ENCODE results near the gene HPS6. TPM values are rescaled to one million over a fixed set of nuclear protein-coding genes. Genes with fewer than 3 reads are reported as not detected.
A peak's percentile ranks its signal among the peaks of the same experiment; 100 is the strongest.

The HPS6 gene
- total and polyA plus RNA-seq, 2 donors (not counting 1 experiment from before 2014, with no cell fraction given): 8.0 to 30.1 TPM

DNA sequence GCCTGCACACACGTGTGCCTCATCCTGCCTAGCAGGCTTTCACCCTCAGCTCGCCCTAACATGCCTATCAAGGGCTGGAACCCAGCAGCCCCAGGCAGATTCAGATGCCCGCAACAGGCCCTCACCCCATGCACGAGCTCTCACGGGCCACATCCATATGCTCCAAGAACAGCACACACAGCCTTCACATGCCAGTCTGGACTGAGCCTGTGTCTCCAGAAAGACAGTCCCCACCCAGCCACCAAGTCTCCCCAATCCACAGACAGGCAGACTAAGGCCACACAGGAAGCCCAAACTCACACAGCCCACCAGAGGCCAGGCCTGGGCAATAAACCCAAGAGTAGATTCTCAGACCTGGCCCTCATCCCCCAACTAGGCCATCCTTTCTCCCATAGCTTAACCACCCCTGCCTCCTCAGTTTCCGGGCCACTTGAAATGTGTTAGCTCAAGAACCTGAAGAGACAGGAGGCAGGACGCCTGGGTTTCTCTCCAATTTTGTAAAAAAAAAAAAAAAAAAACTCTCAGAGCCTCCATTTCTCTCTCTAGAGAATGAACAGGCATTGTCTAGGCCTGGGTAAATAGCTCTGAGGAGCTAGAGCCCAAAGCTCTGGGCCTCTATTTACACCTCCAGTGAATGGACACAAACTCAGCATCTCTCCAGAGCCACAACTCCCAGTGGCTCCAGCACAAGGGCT is 48.3 kb downstream of the HPS6 start:
- Histone ChIP-seq H2AFZ (ENCODE audit: low read length) (no peak overlapping the region), H3K9me3 (ENCODE audit: control insufficient read depth, insufficient read depth, low read depth, low read length) (no peaks in the 10 kb centered on the region), H3K79me2 (ENCODE audit: control insufficient read depth, insufficient read depth, low read length) (peaks cover 63% of the 10 kb centered on the region), H3K9ac (ENCODE audit: insufficient read depth, low read length) (peak overlapping the region; percentile 32), H3K4me2 (ENCODE audit: extremely low read depth, insufficient read depth, low read length) (peak overlapping the region; percentile 73), H3K36me3 (ENCODE audit: control insufficient read depth, insufficient read depth, low read length) (peaks cover 27% of the 10 kb centered on the region), H3K27ac (ENCODE audit: insufficient read depth, low read length) (peak overlapping the region; percentile 50), H3K27me3 (ENCODE audit: control insufficient read depth, insufficient read depth, low read length) (no peaks in the 10 kb centered on the region), H3K4me3 (replicated peaks in 1 of 4; ENCODE audit: control extremely low read depth in 1 of 4, insufficient read depth in 1 of 4, low read depth in 3 of 4, low read length in 4 of 4) (peak overlapping the region; percentile 46 to 87 (median 66)), H3K4me1 (ENCODE audit: control insufficient read depth, extremely low read depth, insufficient read depth, low read length) (peaks cover 34% of the 10 kb centered on the region), H4K20me1 (ENCODE audit: control insufficient read depth, extremely low read depth, insufficient read depth, low read length) (no peaks in the 10 kb centered on the region)
- TF ChIP-seq EZH2 (IDR thresholded peaks at IDR 0.05; ENCODE audit: low read length, missing control alignments): no peak
- TF ChIP-seq, protein P1, sequence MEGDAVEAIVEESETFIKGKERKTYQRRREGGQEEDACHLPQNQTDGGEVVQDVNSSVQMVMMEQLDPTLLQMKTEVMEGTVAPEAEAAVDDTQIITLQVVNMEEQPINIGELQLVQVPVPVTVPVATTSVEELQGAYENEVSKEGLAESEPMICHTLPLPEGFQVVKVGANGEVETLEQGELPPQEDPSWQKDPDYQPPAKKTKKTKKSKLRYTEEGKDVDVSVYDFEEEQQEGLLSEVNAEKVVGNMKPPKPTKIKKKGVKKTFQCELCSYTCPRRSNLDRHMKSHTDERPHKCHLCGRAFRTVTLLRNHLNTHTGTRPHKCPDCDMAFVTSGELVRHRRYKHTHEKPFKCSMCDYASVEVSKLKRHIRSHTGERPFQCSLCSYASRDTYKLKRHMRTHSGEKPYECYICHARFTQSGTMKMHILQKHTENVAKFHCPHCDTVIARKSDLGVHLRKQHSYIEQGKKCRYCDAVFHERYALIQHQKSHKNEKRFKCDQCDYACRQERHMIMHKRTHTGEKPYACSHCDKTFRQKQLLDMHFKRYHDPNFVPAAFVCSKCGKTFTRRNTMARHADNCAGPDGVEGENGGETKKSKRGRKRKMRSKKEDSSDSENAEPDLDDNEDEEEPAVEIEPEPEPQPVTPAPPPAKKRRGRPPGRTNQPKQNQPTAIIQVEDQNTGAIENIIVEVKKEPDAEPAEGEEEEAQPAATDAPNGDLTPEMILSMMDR (conservative IDR thresholded peaks at IDR 0.05 in 1 of 2, IDR thresholded peaks at IDR 0.05 in 1 of 2; ENCODE audit: low read depth in 1 of 2, low read length in 2 of 2): no peak
- no peak for DNase-seq (ENCODE audit: low read depth in 2 of 2)

DNA sequence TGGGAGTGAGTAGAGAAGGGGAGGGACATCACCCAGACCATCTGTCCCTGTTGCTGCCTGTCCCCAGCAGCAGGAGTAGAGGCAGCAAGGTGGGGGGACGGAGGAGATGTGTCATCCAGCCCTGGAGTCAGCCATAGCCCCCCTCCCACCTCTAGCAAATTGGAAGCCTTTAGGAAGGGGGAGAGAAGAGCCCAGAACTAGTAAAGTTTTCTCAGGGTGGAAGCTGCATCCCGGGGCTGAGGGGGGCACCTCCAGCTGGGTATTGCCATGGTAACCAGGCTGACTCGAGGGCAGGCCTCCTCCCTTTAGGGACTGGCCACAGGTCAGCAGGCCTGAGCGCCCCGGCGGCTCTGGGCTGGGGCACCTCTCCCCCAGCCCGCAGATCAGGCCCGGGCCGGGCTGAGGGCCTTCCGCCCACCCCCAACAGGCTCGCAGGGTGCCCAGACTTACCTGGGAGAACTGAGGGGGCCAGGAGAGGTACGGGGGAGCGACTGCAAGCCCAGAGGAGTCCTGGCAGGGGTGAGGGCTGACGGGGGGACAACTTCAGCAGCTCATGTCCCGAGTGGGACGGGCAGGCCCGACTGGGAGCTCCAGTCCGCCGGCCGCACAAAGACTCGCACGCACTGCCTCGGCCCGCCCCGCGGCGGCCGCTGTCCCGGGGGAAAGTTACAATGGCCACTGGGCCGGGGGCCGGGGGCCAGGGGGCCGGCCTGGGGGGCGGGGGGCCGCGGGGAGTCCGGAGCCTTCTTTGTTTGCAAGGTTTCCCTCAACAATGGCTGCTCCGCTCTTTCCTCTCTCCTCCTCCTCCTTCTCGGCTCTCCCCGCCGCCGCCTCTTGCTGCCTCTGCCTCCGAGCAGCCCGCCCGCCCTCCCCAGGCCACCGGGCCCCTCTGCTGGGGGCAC is 49.1 kb downstream of the HPS6 start:
- peaks cover 19% of the 10 kb centered on the region for H3K36me3 ChIP-seq (ENCODE audit: control insufficient read depth, insufficient read depth, low read length)
- peak overlapping the region; percentile 73 for H3K4me2 ChIP-seq (ENCODE audit: extremely low read depth, insufficient read depth, low read length)
- H3K27ac ChIP-seq (ENCODE audit: insufficient read depth, low read length): peak overlapping the region; percentile 50
- H2AFZ ChIP-seq (ENCODE audit: low read length): no peak overlapping the region
- H4K20me1 ChIP-seq (ENCODE audit: control insufficient read depth, extremely low read depth, insufficient read depth, low read length): no peaks in the 10 kb centered on the region
- no peaks in the 10 kb centered on the region for H3K27me3 ChIP-seq (ENCODE audit: control insufficient read depth, insufficient read depth, low read length)
- H3K4me3 ChIP-seq (replicated peaks in 1 of 4; ENCODE audit: control extremely low read depth in 1 of 4, insufficient read depth in 1 of 4, low read depth in 3 of 4, low read length in 4 of 4): peak overlapping the region; percentile 46 to 87 (median 66)
- no peaks in the 10 kb centered on the region for H3K9me3 ChIP-seq (ENCODE audit: control insufficient read depth, insufficient read depth, low read depth, low read length)
- H3K4me1 ChIP-seq (ENCODE audit: control insufficient read depth, extremely low read depth, insufficient read depth, low read length): peaks cover 34% of the 10 kb centered on the region
- peaks cover 70% of the 10 kb centered on the region for H3K79me2 ChIP-seq (ENCODE audit: control insufficient read depth, insufficient read depth, low read length)
- no peak for TF ChIP-seq EZH2 (IDR thresholded peaks at IDR 0.05; ENCODE audit: low read length, missing control alignments)
- TF ChIP-seq, protein P1 (conservative IDR thresholded peaks at IDR 0.05 in 1 of 2, IDR thresholded peaks at IDR 0.05 in 1 of 2; ENCODE audit: low read depth in 1 of 2, low read length in 2 of 2): no peak
- peak overlapping the region; percentile 64 for H3K9ac ChIP-seq (ENCODE audit: insufficient read depth, low read length)
- DNase-seq (ENCODE audit: low read depth in 2 of 2): peak in 1 of 2 donors; percentile 27
